GM21423 (cell line): Measurements from ENCODE around the gene CMTM6.
"Not testable (repeated sequence)": the region's sequence is repeated elsewhere in the genome, so short reads cannot be mapped to it uniquely, and the experiment has no call there.

Source experiments
- ATAC-seq: cut with Tn5 transposase; IDR thresholded peaks from one replicate; pipeline ENCODE4 v1.9.1; 2021; ENCODE audit warnings: mild to moderate bottlenecking, moderate library complexity; ENCODE audit not compliant: unreplicated experiment

The CMTM6 gene, protein sequence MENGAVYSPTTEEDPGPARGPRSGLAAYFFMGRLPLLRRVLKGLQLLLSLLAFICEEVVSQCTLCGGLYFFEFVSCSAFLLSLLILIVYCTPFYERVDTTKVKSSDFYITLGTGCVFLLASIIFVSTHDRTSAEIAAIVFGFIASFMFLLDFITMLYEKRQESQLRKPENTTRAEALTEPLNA

DNA sequence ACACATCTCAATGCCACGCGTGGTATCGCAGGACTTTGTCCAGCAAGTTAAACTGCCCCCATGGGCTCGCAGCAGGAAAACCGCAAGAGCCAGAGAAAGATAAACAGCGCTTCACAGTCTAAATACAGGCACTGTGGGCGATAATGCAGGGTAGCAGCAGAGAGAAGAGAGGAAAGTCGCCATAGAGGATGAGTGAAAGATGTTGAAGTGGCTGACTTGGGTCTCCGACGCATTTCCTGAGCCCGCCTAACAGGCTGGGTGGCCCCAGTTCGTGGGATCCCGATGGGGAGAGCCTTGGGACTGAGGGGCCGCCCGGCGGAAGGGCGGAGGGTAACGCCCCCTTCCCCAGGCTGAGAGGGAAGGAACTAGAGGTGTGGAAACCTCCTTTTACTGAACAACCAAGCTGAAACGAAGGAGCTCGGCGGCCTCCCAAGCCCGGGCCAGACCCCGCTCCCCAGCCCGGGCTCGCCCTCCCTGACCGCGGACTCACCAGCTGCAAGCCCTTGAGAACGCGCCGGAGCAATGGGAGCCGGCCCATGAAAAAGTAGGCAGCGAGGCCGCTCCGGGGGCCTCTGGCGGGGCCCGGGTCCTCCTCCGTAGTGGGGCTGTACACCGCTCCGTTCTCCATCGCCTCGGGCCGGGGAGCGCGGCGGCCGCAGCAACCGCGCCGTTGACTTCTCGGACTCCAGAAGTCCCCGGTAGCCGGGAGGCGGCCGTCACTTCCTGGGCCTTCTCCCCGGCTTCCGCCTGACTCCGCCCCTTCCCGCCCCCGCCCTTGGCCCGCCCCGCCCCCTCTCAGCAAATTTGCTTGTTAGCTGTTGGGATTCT lies at the start of gene CMTM6:
CMTM6 (minus strand) TSS at position 735 of the 828 bp plus-strand sequence; CDS start at position 628, 107 bp downstream.
- ATAC-seq: peak; percentile 81

GRCh38 chr3:32552013-32552412 lies 49.4 kb upstream of the CMTM6 start:
- no peak for ATAC-seq

- ATAC-seq: no peak
Observed at GRCh38 chr3:32551496-32551895, 48.8 kb upstream of the CMTM6 start.

DNA sequence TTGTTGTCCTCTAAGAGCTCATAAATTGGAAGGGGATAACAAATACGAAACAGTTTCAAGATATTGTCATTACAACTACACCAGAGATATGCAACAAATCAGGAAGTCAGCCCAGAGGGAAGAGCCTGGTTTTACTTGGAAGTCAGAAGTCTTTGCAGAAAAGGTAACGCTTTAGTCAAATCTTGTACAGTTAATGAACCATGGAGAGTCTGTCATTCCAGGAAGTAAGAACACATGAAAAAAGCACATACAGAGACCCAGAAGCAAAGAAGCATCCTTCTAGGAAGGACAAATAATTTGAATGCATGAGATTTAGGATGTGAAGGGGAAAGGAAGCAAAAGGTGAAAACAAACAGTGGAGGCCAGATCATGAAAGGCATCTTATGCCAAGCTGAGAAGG lies 48.4 kb upstream of the CMTM6 start:
- ATAC-seq: no peak

DNA sequence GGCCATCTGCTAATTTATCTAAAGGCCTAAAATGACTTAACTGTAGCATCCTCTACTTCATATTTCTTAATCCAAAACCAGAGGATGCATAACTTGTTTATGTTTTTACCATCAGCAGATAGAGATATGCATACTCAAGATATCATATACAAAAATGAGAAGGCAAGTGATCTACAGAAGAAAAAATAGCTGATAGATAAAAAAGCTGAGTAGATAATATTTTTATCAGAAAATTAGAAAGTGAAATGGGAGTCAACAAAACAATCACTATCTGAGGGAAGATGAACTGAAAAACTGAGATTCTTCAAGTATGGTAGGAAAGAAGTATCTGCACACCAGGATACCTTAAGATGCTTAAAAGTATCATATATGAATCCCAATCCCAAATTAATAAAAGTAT lies 42.7 kb upstream of the CMTM6 start:
- no peak for ATAC-seq

DNA sequence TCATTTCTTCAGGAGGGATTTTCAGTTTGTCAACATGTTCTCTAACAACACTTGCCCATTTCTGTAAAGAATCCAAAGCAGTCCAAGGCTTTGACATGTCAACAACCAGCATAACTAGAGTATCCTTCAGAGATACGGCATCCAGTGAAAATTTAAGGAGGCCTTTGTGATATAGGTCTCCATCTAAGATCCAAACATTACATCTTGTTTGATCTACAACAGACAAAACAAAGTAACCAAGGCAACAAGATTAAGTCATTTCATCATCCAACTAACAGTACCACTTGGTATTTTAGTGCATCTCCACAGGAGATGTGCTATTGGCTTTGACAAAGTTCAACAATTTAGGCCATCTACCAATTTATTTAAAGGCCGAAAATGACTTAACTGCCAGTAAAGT lies 42.2 kb upstream of the CMTM6 start:
- no peak for ATAC-seq

GRCh38 chr3:32542807-32543206 lies 40.2 kb upstream of the CMTM6 start:
- ATAC-seq: no peak

- no peak for ATAC-seq
Observed at GRCh38 chr3:32540899-32541298, 38.2 kb upstream of the CMTM6 start.

- no peak for ATAC-seq
Observed at GRCh38 chr3:32532434-32532833, 29.8 kb upstream of the CMTM6 start.

DNA sequence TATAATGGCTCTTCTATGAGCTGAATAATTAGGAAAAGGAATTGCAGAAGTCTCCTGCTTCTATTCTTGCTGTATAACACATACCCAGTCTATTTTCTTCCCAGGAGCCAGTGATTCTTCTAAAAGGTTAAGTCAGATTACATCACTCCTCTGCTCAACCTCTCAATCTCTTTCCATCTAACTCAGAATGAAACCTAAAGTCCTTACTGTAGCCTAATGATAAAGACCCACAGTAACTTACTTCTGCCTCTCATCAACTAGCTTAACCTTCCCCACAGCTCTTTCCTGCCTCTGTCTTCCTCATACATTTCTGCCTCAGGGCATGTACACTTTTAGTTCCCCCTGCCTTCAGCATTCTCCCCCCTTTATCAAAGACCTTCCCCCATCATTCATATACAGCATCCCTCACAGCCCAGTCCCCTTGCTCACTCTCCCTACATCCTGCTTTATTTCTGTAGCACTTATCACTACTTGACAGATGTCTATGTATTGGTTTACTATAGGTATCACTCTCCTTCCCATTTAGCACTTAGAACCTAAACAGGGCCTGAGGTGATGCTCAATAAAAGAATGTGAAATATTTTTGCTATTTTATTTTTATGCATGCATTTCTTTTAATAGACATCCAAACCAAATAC lies 28.5 kb upstream of the CMTM6 start:
- ATAC-seq: no peak

- no peak for ATAC-seq
Observed at GRCh38 chr3:32525720-32526119, 23.1 kb upstream of the CMTM6 start.

- ATAC-seq: no peak
Observed at GRCh38 chr3:32522682-32523081, 20.0 kb upstream of the CMTM6 start.

- ATAC-seq: not testable (repeated sequence)
Observed at GRCh38 chr3:32518921-32519320, 16.3 kb upstream of the CMTM6 start.

GRCh38 chr3:32516751-32517150 lies 14.1 kb upstream of the CMTM6 start:
- peak; percentile 17 for ATAC-seq

- no peak for ATAC-seq
Observed at GRCh38 chr3:32511005-32511404, 8.4 kb upstream of the CMTM6 start.

DNA sequence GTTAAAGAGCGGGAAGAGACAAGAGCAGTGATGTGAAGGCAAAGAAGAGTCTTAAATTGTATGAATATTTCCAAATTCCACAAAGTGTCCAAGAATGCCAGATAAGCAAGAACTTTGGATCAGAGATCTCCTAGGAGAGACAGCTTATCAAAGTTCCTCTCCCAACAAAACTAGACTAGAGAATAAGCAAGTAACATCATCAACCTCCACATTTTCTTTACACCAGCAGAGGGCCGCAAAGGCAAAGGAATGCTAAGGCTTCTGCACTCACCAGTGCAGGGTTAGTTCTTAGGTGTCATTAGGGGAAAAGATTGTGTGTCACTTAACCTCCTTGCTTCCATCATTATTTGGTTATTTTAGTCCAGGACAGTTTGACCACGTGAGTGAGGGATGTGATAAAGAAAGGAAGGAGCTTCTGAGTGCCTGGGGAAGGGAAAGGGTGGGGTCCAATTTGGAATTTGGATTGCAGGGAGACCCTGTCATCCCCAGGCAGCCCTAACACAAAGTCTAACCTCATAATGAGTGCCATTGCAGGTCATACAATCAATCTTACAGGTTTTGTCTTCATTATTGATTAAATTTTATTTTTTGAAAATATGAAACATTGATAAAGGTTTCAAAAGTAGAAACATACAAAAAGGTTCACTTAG lies 7.5 kb upstream of the CMTM6 start:
- ATAC-seq: peak; percentile 89

GRCh38 chr3:32508711-32509110 lies 6.1 kb upstream of the CMTM6 start:
- no peak for ATAC-seq

- no peak for ATAC-seq
Observed at GRCh38 chr3:32506466-32506865, 3.8 kb upstream of the CMTM6 start.

DNA sequence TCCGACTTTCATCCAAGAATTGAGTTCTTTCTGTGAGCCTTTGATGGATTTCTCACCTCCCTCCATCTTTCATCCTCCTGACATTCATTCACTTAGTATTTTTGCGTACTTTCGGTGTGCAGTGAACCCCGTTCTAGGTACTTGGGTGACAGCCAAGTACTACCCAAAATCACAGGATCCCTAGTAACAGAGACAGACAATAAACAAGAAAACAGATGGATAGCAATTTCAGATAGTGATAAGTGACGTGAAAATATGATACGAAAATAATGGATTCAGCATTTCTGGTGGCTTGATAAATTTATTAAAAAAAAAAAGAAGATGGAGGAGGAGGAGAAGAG lies 264 bp upstream of the CMTM6 start:
- ATAC-seq: peak; percentile 10

- no peak for ATAC-seq
Observed at GRCh38 chr3:32501783-32502117, 902 bp downstream of the CMTM6 start.

DNA sequence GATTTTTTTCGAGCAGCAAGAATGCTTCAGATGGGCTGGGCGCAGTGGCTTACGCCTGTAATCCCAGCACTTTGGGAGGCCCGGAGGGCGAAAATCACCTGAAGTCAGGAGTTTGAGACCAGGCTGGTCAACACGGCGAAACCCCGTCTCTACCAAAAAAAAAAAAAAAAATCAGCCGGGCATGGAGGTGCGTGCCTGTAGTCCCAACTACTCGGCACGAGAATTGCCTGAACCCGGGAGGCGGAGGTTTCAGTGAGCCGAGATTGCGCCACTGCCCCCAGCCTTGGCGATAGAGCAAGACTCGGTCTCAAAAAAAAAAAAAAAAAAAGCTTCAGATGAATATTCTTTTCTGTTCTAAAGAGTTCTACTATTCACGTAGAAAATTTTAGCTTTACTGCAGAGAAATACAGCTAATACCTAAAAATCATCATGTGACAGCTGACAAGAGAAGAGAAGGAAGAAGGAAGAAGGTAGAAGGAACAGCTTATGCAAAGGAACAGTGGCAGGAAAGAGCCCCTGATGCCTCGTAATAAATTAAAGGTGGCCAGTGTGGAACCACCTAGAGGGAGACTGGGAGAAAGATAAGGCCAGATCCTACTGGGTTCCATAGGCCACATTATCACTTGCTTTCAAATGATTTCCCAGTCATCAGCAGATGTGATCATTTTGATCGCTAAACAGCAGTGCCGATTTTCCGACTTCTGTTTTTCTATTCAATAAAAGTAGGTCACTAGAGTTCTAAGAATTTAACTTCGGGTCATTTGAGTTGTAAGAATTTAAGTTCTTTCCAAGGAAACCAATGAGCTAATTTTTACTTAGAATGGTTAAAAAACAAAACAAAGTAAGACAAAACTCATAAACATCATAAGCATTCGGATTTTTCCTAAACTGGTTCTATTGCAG lies 1.5 kb downstream of the CMTM6 start:
- ATAC-seq: no peak
